H9 (cell line): ENCODE results near the gene PLAGL1. TPM values are rescaled to one million over a fixed set of nuclear protein-coding genes. Genes with fewer than 3 reads are reported as not detected.

Source experiments
- DNase-seq: peaks from one replicate; pipeline ENCODE4 v3.0.0-alpha.2; 2017
- H2AFZ ChIP-seq: one replicate; pipeline ENCODE4 v1.6.1; 2013; ENCODE audit warnings: mild to moderate bottlenecking, low read length, control low read depth, moderate library complexity
- H2AK5ac ChIP-seq: 2 replicates; pipeline ENCODE4 v1.6.1; 2013; ENCODE audit warnings: low read length, control low read depth, mixed read lengths; ENCODE audit not compliant: insufficient read length
- H2BK120ac ChIP-seq: one replicate; pipeline ENCODE4 v1.6.1; 2013; ENCODE audit warnings: low read depth, mild to moderate bottlenecking, low read length, control low read depth, inconsistent platforms; ENCODE audit not compliant: poor library complexity, severe bottlenecking
- H2BK12ac ChIP-seq: 2 replicates; pipeline ENCODE4 v1.6.1; 2013; ENCODE audit warnings: low read length, control low read depth, mixed read lengths, low read depth; ENCODE audit not compliant: insufficient read length
- H2BK15ac ChIP-seq: 2 replicates; pipeline ENCODE4 v1.6.1; 2013; ENCODE audit warnings: low read depth, low read length, control low read depth
- H2BK20ac ChIP-seq: one replicate; pipeline ENCODE4 v1.6.1; 2013; ENCODE audit warnings: low read depth, mild to moderate bottlenecking, low read length, control low read depth, inconsistent platforms; ENCODE audit not compliant: poor library complexity, severe bottlenecking
- H2BK5ac ChIP-seq: 2 replicates; pipeline ENCODE4 v1.6.1; 2013; ENCODE audit warnings: low read length, control low read depth, mixed read lengths; ENCODE audit not compliant: insufficient read length
- H3K14ac ChIP-seq: 2 replicates; pipeline ENCODE4 v1.6.1; 2013; ENCODE audit warnings: low read length, control low read depth; ENCODE audit not compliant: insufficient read depth
- H3K18ac ChIP-seq: 2 replicates; pipeline ENCODE4 v1.6.1; 2013; ENCODE audit warnings: low read depth, mild to moderate bottlenecking, mixed read lengths, low read length, control low read depth; ENCODE audit not compliant: insufficient read length
- H3K23ac ChIP-seq: 2 replicates; pipeline ENCODE4 v1.6.1; 2013; ENCODE audit warnings: low read length, control low read depth, mixed read lengths, low read depth; ENCODE audit not compliant: insufficient read length
- H3K23me2 ChIP-seq: 2 replicates; pipeline ENCODE4 v1.6.1; 2013; ENCODE audit warnings: low read depth, mild to moderate bottlenecking, mixed read lengths, low read length, control low read depth; ENCODE audit not compliant: insufficient read length, poor library complexity, severe bottlenecking
- H3K27ac ChIP-seq: 2 replicates; pipeline ENCODE4 v1.5.1; 2013; ENCODE audit warnings: low read length, control low read depth, mixed read lengths, low read depth; ENCODE audit not compliant: insufficient read length
- H3K27me3 ChIP-seq: 2 replicates; pipeline ENCODE4 v1.6.1; 2013; ENCODE audit warnings: low read length, control low read depth, inconsistent platforms; ENCODE audit not compliant: insufficient read depth
- H3K4ac ChIP-seq: 2 replicates; pipeline ENCODE4 v1.6.1; 2013; ENCODE audit warnings: low read depth, mild to moderate bottlenecking, control low read depth, inconsistent platforms, low read length, moderate library complexity
- H3K4me1 ChIP-seq: 2 replicates; pipeline ENCODE4 v1.6.1; 2013; ENCODE audit warnings: low read length, control low read depth, inconsistent platforms; ENCODE audit not compliant: insufficient read depth
- H3K4me2 ChIP-seq: 2 replicates; pipeline ENCODE4 v1.6.1; 2013; ENCODE audit warnings: low read length, control low read depth, mixed read lengths; ENCODE audit not compliant: insufficient read length, insufficient read depth
- H3K56ac ChIP-seq: 2 replicates; pipeline ENCODE4 v1.6.1; 2013; ENCODE audit warnings: low read depth, mild to moderate bottlenecking, mixed read lengths, low read length, control low read depth; ENCODE audit not compliant: insufficient read length
- H3K79me1 ChIP-seq: 2 replicates; pipeline ENCODE4 v1.6.1; 2013; ENCODE audit warnings: low read depth, mild to moderate bottlenecking, moderate library complexity, low read length, control low read depth, inconsistent platforms; ENCODE audit not compliant: insufficient read depth, poor library complexity, severe bottlenecking
- H3K79me2 ChIP-seq: 2 replicates; pipeline ENCODE4 v1.6.1; 2013; ENCODE audit warnings: low read length, control low read depth, inconsistent platforms; ENCODE audit not compliant: insufficient read depth
- H3K9ac ChIP-seq: 2 replicates; pipeline ENCODE4 v1.6.1; 2013; ENCODE audit warnings: low read length, control low read depth, mixed read lengths; ENCODE audit not compliant: insufficient read length; ENCODE audit errors: extremely low read depth
- H3K9me3 ChIP-seq: one replicate; pipeline ENCODE4 v1.6.1; 2013; ENCODE audit warnings: low read depth, low read length, inconsistent platforms; ENCODE audit not compliant: control insufficient read depth
- H3T11ph ChIP-seq: one replicate; pipeline ENCODE4 v1.6.1; 2013; ENCODE audit warnings: mild to moderate bottlenecking, low read length, control low read depth, inconsistent platforms
- H4K20me1 ChIP-seq: one replicate; pipeline ENCODE4 v1.6.1; 2013; ENCODE audit not compliant: control insufficient read depth, insufficient read length, insufficient read depth
- H4K5ac ChIP-seq: 2 replicates; pipeline ENCODE4 v1.6.1; 2013; ENCODE audit warnings: low read depth, mild to moderate bottlenecking, mixed read lengths, low read length, control low read depth; ENCODE audit not compliant: insufficient read length
- H4K8ac ChIP-seq: replicated peaks from 2 replicates; pipeline ENCODE4 v1.6.1; 2013; ENCODE audit warnings: low read length, control low read depth, mixed read lengths, low read depth; ENCODE audit not compliant: insufficient read length
- H4K91ac ChIP-seq: 2 replicates; pipeline ENCODE4 v1.6.1; 2013; ENCODE audit warnings: low read depth, mild to moderate bottlenecking, moderate library complexity, mixed read lengths, low read length, control low read depth; ENCODE audit not compliant: insufficient read length
- H3K27ac Mint-ChIP-seq, 3 experiments: 2 replicates in 2 of 3; 3 replicates in 1 of 3; pipeline ENCODE4 v1.8.0; 2020 to 2021; ENCODE audit warnings: mixed read lengths in 3 of 3, mild to moderate bottlenecking in 1 of 3, moderate library complexity in 1 of 3
- H3K27me3 Mint-ChIP-seq: 2 replicates; pipeline ENCODE4 v1.8.0; 2021; ENCODE audit warnings: low read depth, mild to moderate bottlenecking, moderate library complexity, mixed read lengths
- H3K36me3 Mint-ChIP-seq, 3 experiments: 2 replicates in 2 of 3; 3 replicates in 1 of 3; pipeline ENCODE4 v1.8.0; 2020 to 2021; ENCODE audit warnings: low read depth in 3 of 3, mixed read lengths in 3 of 3; ENCODE audit not compliant: insufficient read depth in 1 of 3
- H3K4me1 Mint-ChIP-seq, 2 experiments: 2 replicates each; pipeline ENCODE4 v1.8.0; 2020; ENCODE audit warnings: mixed read lengths in 2 of 2
- H3K4me3 Mint-ChIP-seq, 2 experiments: 2 replicates in 1 of 2; 3 replicates in 1 of 2; pipeline ENCODE4 v1.8.0; 2020 to 2021; ENCODE audit warnings: mild to moderate bottlenecking in 2 of 2, mixed read lengths in 2 of 2, moderate library complexity in 1 of 2
- H3K9me3 Mint-ChIP-seq, 2 experiments: 2 replicates in 1 of 2; 3 replicates in 1 of 2; pipeline ENCODE4 v1.8.0; 2020; ENCODE audit warnings: mild to moderate bottlenecking in 2 of 2, mixed read lengths in 2 of 2, moderate library complexity in 1 of 2
- CTCF ChIP-seq: fragments of 200-600 bp; sonication (generic); conservative IDR thresholded peaks from 3 replicates; pipeline ENCODE4 v1.8.0; 2021; ENCODE audit warnings: antibody characterized with exemption, mild to moderate bottlenecking
- WGBS: extraction: QIAGEN DNeasy Blood & Tissue Kit; methylation state at CpG from one replicate; pipeline ENCODE4 v1.1.7; 2013; ENCODE audit warnings: missing lambda C conversion rate, low lambda C conversion rate, mixed read lengths; ENCODE audit not compliant: insufficient read length; ENCODE audit errors: extremely low coverage; 5-methylcytosine and 5-hydroxymethylcytosine counted together
- total RNA-seq: library from RNA; stranded (reverse); gene quantifications from 2 replicates; pipeline ENCODE4 v1.2.1, GENCODE V29; 2021

Gene PLAGL1
- total RNA-seq, 1 experiment from 2014 or later = 1.9 TPM

- TF ChIP-seq CTCF = no peak
- Histone ChIP-seq H3T11ph (no peak overlapping the region), H4K8ac (no peak overlapping the region), H3K4me2 (no peak overlapping the region), H3K4me1 (peaks cover 7% of the 10 kb centered on the region; the same call in 1 of the 2 replicates), H3K79me2 (no peaks in the 10 kb centered on the region), H3K9ac (no peak overlapping the region), H3K27me3 (no peaks in the 10 kb centered on the region), H2AK5ac (no peak overlapping the region), H3K23ac (no peak overlapping the region), H3K9me3 (no peaks in the 10 kb centered on the region), H2AFZ (no peak overlapping the region), H2BK120ac (no peak overlapping the region), H3K14ac (no peak overlapping the region), H3K56ac (no peak overlapping the region), H4K91ac (no peak overlapping the region), H3K23me2 (no peaks in the 10 kb centered on the region), H2BK12ac (no peak overlapping the region), H3K18ac (no peak overlapping the region), H2BK15ac (no peak overlapping the region), H3K27ac (no peak overlapping the region), H3K79me1 (no peaks in the 10 kb centered on the region), H2BK5ac (no peak overlapping the region), H4K5ac (no peak overlapping the region), H4K20me1 (no peaks in the 10 kb centered on the region), H3K4ac (no peak overlapping the region), H2BK20ac (no peak overlapping the region)
- H3K9me3 Mint-ChIP-seq = peaks cover 0 to 6% of the 10 kb centered on the region in 2 experiments; a peak in 4 of 5 replicates
- no peak for DNase-seq
- peaks cover 57 to 69% of the 10 kb centered on the region in 2 experiments for H3K4me1 Mint-ChIP-seq
- peaks cover 11% of the 10 kb centered on the region for H3K27me3 Mint-ChIP-seq
- H3K4me3 Mint-ChIP-seq = no peak overlapping the region
- 0 out of 7 replicates have a peak overlapping the region, but pooled peaks of 1 of the 3 experiments have one; percentile 32 for H3K27ac Mint-ChIP-seq
- H3K36me3 Mint-ChIP-seq = peaks cover under 1 to 4% (median under 1%) of the 10 kb centered on the region in 3 experiments; a peak in 2 of 7 replicates
- WGBS = no CpG with 5 or more reads among the region's 1 CpG
Observed at GRCh38 chr6:143937668-143937970, 70.4 kb downstream of the PLAGL1 start.
